Measurements from ENCODE around the gene IGSF9.
"Not testable (repeated sequence)": the region's sequence is repeated elsewhere in the genome, so short reads cannot be mapped to it uniquely, and the experiment has no call there.

The IGSF9 gene

GRCh38 chr1:159902541-159902940 is 42.9 kb downstream of the IGSF9 start:
- in situ Hi-C loops (cut with MboI; ENCODE audit: low sequenced_read_pairs), result no loop called here

DNA sequence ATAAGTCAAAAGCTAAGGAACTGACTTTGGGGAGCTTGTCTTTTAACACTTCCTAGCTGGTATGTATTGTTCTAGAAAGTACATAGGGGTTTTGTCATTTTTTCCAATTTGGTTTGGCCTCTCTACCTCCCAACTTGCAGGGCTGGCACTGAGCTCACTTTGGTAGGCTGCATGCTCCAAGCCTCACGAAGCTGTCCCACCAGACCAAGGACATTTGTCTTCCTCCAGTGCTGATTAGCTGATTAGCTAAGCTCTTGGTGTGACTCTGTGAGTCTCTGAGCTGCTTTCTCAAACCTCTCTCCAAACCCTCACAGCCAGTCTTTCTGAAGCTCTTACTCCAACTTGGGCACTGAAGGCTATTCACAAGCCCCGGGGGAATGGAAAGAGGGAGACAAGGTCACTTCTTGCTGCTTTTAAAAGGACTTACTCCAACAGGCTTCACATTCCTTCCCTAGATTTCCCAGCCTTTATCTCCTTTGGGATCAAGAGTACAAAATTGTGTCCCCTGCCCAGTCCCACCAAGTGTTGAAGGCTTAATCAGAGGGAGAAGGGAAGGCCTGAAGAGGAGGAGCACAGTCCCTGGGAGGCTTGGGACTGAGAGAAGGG is 44.6 kb downstream of the IGSF9 start:
- in situ Hi-C loops (cut with MboI; ENCODE audit: low sequenced_read_pairs), result no loop called here

DNA sequence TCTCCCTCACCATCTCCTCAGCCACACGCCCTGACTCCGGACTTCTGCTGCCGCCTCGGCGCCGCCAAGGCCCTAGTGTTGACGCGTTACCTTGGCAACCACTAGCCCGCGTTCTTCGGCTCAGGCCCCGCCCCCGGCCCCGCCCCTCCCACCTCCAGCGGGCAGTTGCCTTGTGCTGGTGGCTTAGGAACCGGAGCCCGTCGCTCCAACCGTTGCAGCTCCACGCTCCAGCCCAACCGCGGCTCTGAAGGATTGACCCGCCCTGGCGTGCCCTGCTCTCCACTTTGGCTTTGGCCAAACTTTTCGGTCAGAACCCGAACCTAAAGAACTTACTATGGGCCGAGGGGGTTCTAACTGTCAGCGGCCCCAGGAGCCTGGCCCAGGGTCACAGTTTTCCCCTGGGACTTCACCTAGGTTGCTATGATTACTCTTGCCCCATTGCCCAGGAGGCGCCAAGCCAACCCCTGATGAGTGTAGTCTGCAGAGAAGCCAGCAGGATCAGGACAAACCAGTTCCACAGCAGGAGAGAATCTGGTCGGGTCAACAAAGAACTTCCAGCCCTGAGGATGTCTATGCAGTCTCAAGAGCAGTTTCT is 45.2 kb downstream of the IGSF9 start, which contains the start of gene CFAP45:
CFAP45 (minus strand) TSS at position 80 of the 595 bp plus-strand sequence; CDS start at position 13, 67 bp downstream.
- in situ Hi-C loops (cut with MboI; ENCODE audit: low sequenced_read_pairs), result no loop called here

- in situ Hi-C loops (cut with MboI; ENCODE audit: low sequenced_read_pairs), result not testable (repeated sequence)
Observed at GRCh38 chr1:159899634-159900033, 45.8 kb downstream of the IGSF9 start.

- in situ Hi-C loops (cut with MboI; ENCODE audit: low sequenced_read_pairs), result no loop called here
Observed at GRCh38 chr1:159898527-159898926, 46.9 kb downstream of the IGSF9 start.

- in situ Hi-C loops (cut with MboI; ENCODE audit: low sequenced_read_pairs), result no loop called here
Observed at GRCh38 chr1:159897962-159898361, 47.5 kb downstream of the IGSF9 start.

DNA sequence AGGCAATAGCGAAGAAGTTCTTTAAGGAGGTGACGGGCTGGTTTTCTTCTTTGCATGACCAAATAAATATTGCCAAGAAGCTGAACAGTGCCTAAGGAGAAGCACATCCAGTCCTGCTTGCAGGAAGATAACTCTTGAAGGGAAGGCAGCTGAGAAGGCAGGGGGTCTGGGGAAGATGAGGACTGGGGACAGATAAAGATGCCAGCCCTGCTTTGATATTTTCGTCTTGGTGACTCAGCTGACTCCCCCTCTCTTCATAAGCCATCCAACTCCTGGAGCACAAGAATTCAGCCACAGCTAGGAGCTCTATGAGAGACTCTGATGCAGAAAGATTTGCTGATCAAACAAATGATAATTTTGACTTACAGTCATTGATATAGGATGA is 48.9 kb downstream of the IGSF9 start:
- in situ Hi-C loops (cut with MboI; ENCODE audit: low sequenced_read_pairs), result no loop called here

- in situ Hi-C loops (cut with MboI; ENCODE audit: low sequenced_read_pairs), result no loop called here
Observed at GRCh38 chr1:159895836-159896545, 49.4 kb downstream of the IGSF9 start.

GRCh38 chr1:159895286-159895685 is 50.1 kb downstream of the IGSF9 start:
- in situ Hi-C loops (cut with MboI; ENCODE audit: low sequenced_read_pairs), result no loop called here

- in situ Hi-C loops (cut with MboI; ENCODE audit: low sequenced_read_pairs), result no loop called here
Observed at GRCh38 chr1:159892944-159893343, 52.5 kb downstream of the IGSF9 start.

GRCh38 chr1:159891275-159892157 is 53.9 kb downstream of the IGSF9 start:
- in situ Hi-C loops (cut with MboI; ENCODE audit: low sequenced_read_pairs), result no loop called here

DNA sequence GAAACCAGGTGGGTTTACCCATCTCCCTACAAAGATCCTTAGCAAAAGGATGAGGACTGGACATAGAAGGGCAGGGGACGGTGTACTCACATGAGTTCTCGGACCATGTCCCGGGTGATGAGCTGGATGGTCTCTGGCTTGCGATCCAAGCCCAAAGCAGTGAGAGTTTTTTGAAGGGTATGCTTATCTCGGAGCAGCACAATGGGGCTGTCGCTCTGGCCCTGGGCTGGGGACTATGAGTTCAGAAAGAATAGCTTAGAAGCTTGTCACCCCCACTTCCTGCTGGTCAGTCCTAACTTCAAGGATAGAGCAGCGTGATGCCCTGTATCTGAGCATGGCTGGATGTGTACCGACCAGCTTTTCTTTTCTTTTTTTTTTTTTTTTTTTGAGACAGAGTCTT is 55.0 kb downstream of the IGSF9 start:
- in situ Hi-C loops (cut with MboI; ENCODE audit: low sequenced_read_pairs), result no loop called here

DNA sequence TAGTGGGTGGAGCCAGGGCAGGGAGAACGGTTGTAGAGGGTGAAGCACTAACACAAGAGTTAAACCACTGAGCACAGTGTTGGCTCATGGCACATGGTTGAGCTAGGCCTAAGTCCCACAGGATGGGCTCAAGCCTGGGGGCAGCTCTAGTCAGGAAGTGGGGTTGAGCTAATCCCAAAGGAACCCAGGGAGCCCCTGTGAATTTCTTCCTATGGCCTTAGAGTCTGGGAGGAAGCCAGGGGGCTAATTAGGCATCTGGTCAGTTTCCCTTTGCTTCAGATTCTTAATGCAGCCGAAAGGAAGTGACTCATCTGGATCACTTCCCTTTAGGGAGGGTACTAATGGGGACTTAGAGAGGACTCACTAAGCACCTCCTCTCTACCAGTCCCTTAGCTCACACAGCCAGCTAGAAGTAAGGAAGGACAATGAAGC is 55.6 kb downstream of the IGSF9 start:
- in situ Hi-C loops (cut with MboI; ENCODE audit: low sequenced_read_pairs), result loop anchor here (5.0 kb wide), 1 partner anchor 93 kb away; no protein-coding TSS in a partner anchor

- in situ Hi-C loops (cut with MboI; ENCODE audit: low sequenced_read_pairs), result loop anchor here (5.0 kb wide), 1 partner anchor 92 kb away; no protein-coding TSS in a partner anchor
Observed at GRCh38 chr1:159889202-159889601, 56.2 kb downstream of the IGSF9 start.

DNA sequence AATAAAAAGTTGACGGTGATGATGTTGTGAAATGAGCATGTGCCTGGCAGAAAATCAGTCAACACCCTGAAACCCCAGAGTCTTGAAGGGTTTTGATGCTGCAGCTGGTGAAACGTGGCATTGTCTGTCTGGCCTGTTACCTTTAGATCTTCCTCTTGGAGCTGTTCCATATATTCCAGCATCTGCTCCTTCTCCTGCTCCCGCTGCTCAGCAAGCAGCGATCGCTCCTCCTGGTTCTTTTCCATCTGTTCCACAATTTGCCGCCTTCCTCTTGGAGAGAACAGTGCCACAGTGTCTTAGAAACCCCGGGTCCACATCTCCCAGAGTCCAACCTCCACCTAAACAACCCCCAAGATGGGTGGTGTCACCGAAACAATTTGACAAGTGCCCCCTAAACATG is 61.1 kb downstream of the IGSF9 start:
- in situ Hi-C loops (cut with MboI; ENCODE audit: low sequenced_read_pairs), result no loop called here

- in situ Hi-C loops (cut with MboI; ENCODE audit: low sequenced_read_pairs), result no loop called here
Observed at GRCh38 chr1:159883134-159883533, 62.3 kb downstream of the IGSF9 start.

DNA sequence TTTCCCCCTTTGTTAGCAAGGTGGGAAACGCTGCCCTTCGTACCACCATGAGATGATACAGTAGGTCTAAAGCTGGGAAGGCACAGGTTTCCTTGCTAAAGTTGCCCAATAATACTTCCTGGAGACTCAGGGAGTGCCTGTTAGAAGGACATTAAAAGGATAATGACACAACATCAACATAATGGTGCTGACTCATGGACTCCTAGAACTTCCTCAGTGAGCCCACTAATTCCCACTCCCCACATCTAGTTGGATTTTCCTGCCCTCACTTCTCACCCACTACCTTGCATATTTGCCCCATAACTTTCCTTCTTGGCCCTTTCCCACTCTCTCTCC is 62.9 kb downstream of the IGSF9 start:
- in situ Hi-C loops (cut with MboI; ENCODE audit: low sequenced_read_pairs), result no loop called here

GRCh38 chr1:159881622-159882526 is 63.5 kb downstream of the IGSF9 start:
- in situ Hi-C loops (cut with MboI; ENCODE audit: low sequenced_read_pairs), result no loop called here

- in situ Hi-C loops (cut with MboI; ENCODE audit: low sequenced_read_pairs), result no loop called here
Observed at GRCh38 chr1:159880430-159880829, 65.0 kb downstream of the IGSF9 start.

DNA sequence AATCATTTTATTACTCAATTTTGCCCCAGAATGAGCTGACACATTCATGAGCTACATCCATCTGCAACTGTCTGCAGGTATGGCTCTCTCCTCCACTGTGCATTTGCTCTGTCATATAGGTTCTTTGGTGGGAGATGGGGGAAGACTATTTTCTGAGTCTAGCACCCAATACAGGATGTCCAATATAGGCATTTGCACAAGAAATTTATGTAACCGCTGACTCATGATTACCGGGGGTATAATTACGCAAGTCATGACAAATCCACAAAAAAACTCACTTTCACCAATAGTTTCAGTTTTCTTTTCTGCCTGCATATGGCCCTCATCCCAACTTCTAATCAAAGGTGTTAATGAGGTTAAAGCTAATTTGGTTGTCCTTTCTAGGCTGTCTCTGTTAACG is 65.4 kb downstream of the IGSF9 start:
- in situ Hi-C loops (cut with MboI; ENCODE audit: low sequenced_read_pairs), result no loop called here

Data from HL-60/S4 (cell line).